MM.1S (cell line): ENCODE measurements around the gene GINM1.

ENCODE experiments used
- CTCF ChIP-seq: fragments of 300-600 bp; sonication (generic); IDR thresholded peaks from 2 replicates; pipeline ENCODE4 v1.5.1; 2016; ENCODE audit warnings: antibody characterized with exemption, low read length, mixed read lengths
- EZH2 ChIP-seq: fragments of 300-600 bp; sonication (generic); optimal IDR thresholded peaks from 2 replicates; pipeline ENCODE3; 2017; ENCODE audit warnings: low read depth, mild to moderate bottlenecking, antibody characterized with exemption, low read length, mixed read lengths
- EZH2phosphoT487 ChIP-seq: fragments of 300-600 bp; sonication (generic); IDR thresholded peaks from 2 replicates; pipeline ENCODE4 v1.6.1; 2018; ENCODE audit warnings: antibody characterized with exemption, low read length

- TF ChIP-seq EZH2phosphoT487 (no peak), CTCF (peak; percentile 70), EZH2 (no peak)
These were observed 20.3 kb upstream of the GINM1 start, which contains the start of gene PPIL4 for GRCh38 chr6:149545754-149546471.
